Left ventricle myocardium inferior (tissue), 1 donor: ENCODE measurements around the gene CEACAM16. TPM values are rescaled to one million over a fixed set of nuclear protein-coding genes. Genes with fewer than 3 reads are reported as not detected.

ENCODE experiments used
- DNase-seq: peaks from one replicate; pipeline ENCODE4 v3.0.0-alpha.2; 2020
- H3K27ac ChIP-seq: fragments of 200-600 bp; replicated peaks from 2 replicates; pipeline ENCODE4 v1.8.0; 2021
- H3K27me3 ChIP-seq: fragments of 200-600 bp; 2 replicates; pipeline ENCODE4 v1.8.0; 2021; ENCODE audit warnings: low read depth
- H3K36me3 ChIP-seq: fragments of 200-600 bp; 2 replicates; pipeline ENCODE4 v1.8.0; 2021
- H3K4me1 ChIP-seq: fragments of 200-600 bp; 2 replicates; pipeline ENCODE4 v1.8.0; 2021
- H3K4me3 ChIP-seq: fragments of 200-600 bp; 2 replicates; pipeline ENCODE4 v1.8.0; 2021; ENCODE audit warnings: mild to moderate bottlenecking, moderate library complexity
- H3K9me3 ChIP-seq: fragments of 200-600 bp; replicated peaks from 2 replicates; pipeline ENCODE4 v1.8.0; 2021
- intact Hi-C: fragments of 100-400 bp; cut with micrococcal nuclease; formaldehyde crosslinking; loops from one replicate; pipeline ENCODE4 v1.11.0; 2022
- total RNA-seq: library from RNA; stranded (reverse); fragmentation: NEBNext Ultra II Directional; extraction: Animal tissue kit (Norgen Biotek cat#: 25700); gene quantifications from one replicate; pipeline ENCODE4 v1.2.1, GENCODE V29; 2021
- TF ChIP-seq, protein P1 (sequence below): fragments of 200-600 bp; IDR thresholded peaks from 2 replicates; pipeline ENCODE4 v1.8.0; 2021; ENCODE audit warnings: antibody characterized with exemption, mild to moderate bottlenecking, borderline replicate concordance
- donor health status: DM: no; HTN: yes; CAD: no; lungs with severe emphysema.

CEACAM16 gene
- total RNA-seq, 1 donor from 2014 or later: not detected

DNA sequence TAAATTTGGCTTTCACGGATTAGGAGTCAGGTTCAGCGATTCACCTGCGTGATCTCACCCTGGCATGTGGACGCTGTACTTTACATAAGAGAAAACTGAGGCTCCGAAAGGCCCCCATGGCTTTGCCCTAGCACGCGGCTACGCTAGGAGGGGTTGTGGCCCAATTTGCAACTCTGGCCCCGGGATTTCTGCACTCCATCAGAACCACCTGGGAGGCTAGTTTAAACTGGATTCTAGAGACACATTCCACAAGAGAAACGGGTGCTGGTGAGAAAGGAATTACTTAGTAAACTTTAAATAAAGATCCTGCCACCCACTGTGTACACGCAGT is 55.8 kb downstream of the CEACAM16 start:
- TF ChIP-seq, protein P1, sequence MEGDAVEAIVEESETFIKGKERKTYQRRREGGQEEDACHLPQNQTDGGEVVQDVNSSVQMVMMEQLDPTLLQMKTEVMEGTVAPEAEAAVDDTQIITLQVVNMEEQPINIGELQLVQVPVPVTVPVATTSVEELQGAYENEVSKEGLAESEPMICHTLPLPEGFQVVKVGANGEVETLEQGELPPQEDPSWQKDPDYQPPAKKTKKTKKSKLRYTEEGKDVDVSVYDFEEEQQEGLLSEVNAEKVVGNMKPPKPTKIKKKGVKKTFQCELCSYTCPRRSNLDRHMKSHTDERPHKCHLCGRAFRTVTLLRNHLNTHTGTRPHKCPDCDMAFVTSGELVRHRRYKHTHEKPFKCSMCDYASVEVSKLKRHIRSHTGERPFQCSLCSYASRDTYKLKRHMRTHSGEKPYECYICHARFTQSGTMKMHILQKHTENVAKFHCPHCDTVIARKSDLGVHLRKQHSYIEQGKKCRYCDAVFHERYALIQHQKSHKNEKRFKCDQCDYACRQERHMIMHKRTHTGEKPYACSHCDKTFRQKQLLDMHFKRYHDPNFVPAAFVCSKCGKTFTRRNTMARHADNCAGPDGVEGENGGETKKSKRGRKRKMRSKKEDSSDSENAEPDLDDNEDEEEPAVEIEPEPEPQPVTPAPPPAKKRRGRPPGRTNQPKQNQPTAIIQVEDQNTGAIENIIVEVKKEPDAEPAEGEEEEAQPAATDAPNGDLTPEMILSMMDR: no peak
- Histone ChIP-seq H3K4me3 (peak overlapping the region; percentile 73), H3K4me1 (peaks cover 95% of the 10 kb centered on the region), H3K27me3 (no peaks in the 10 kb centered on the region), H3K36me3 (peaks cover 60% of the 10 kb centered on the region), H3K9me3 (no peaks in the 10 kb centered on the region), H3K27ac (peak overlapping the region; percentile 98)
- no peak for DNase-seq
- intact Hi-C loops: no loop called here

DNA sequence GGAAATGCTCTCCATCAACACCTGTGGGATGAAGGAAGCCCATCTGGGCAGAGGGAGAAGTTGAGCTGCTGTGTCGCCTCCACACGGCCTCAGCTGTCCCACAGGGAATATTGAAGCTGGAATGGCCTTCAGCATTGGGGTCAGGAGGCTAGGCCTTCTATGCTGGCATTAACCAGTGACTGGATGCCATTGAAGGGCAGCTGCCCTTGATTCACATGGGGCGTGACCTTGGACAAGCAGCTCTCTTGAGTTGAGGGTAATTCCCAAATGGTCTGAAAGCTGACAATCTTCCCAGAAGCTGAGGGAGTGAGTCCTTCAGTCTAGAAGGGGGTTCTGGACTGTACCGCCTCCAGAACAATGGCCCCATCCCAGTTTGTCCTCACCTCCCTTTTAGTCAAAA is 56.3 kb downstream of the CEACAM16 start:
- Histone ChIP-seq H3K4me1 (peaks cover 90% of the 10 kb centered on the region), H3K4me3 (peak overlapping the region; percentile 73), H3K9me3 (no peaks in the 10 kb centered on the region), H3K36me3 (peaks cover 60% of the 10 kb centered on the region), H3K27me3 (no peaks in the 10 kb centered on the region), H3K27ac (peak overlapping the region; percentile 98)
- intact Hi-C loops: no loop called here
- no peak for DNase-seq
- TF ChIP-seq, protein P1: no peak

DNA sequence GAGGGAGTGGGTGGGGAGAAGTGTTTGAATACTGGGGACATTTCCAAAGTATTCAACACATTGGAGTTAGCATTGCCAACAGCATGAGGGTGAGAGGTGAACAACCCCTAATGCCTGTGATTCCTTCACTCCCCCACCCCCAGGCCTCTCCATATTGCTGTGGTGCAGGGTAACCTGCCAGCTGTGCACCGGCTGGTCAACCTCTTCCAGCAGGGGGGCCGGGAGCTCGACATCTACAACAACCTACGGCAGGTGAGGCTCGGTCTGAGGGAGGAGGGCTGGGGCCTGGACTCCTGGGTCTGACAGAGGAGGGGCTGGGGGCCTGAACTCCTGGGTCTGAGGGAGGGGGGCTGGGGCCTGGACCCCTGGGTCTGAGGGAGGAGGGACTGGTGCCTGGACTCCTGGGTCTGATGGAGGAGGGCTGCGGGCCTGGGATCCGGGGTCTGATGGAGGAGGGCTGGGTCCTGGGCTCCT is 57.2 kb downstream of the CEACAM16 start:
- TF ChIP-seq, protein P1: no peak
- Histone ChIP-seq H3K4me3 (peak overlapping the region; percentile 73), H3K9me3 (no peaks in the 10 kb centered on the region), H3K27me3 (no peaks in the 10 kb centered on the region), H3K27ac (peak overlapping the region; percentile 98), H3K36me3 (peaks cover 59% of the 10 kb centered on the region), H3K4me1 (peaks cover 81% of the 10 kb centered on the region)
- no peak for DNase-seq
- intact Hi-C loops: no loop called here

- peak overlapping the region; percentile 70 for H3K4me3 ChIP-seq
- peaks cover 71% of the 10 kb centered on the region for H3K4me1 ChIP-seq
- TF ChIP-seq, protein P1: no peak
- intact Hi-C loops: no loop called here
- H3K27ac ChIP-seq: peak overlapping the region; percentile 98
- no peaks in the 10 kb centered on the region for H3K9me3 ChIP-seq
- H3K36me3 ChIP-seq: peaks cover 49% of the 10 kb centered on the region
- no peaks in the 10 kb centered on the region for H3K27me3 ChIP-seq
- peak; percentile 81 for DNase-seq
Observed at GRCh38 chr19:44757057-44757734, 58.2 kb downstream of the CEACAM16 start.

- peak overlapping the region; percentile 70 for H3K4me3 ChIP-seq
- H3K27me3 ChIP-seq: no peaks in the 10 kb centered on the region
- peak overlapping the region; percentile 98 for H3K27ac ChIP-seq
- peaks cover 41% of the 10 kb centered on the region for H3K36me3 ChIP-seq
- H3K9me3 ChIP-seq: no peaks in the 10 kb centered on the region
- peaks cover 63% of the 10 kb centered on the region for H3K4me1 ChIP-seq
- TF ChIP-seq, protein P1: peak; percentile 30
- intact Hi-C loops: no loop called here
- DNase-seq: peak; percentile 88
Observed at GRCh38 chr19:44757735-44758505, 59.0 kb downstream of the CEACAM16 start.
